A673 (cell line): ENCODE results near the gene FLCN.

Experiments used
- EZH2 ChIP-seq: fragments of 200-600 bp; sonication (generic); IDR thresholded peaks from 2 replicates; pipeline ENCODE4 v1.6.1; 2017; ENCODE audit warnings: borderline replicate concordance, low read depth, mild to moderate bottlenecking, mixed read lengths, antibody characterized with exemption, low read length; ENCODE audit not compliant: poor library complexity, severe bottlenecking
- TF ChIP-seq, protein P1 (sequence below): fragments of 300-800, 200-600 bp; sonication (generic); conservative IDR thresholded peaks from 2 replicates; pipeline ENCODE4 v1.5.1; 2017; ENCODE audit warnings: low read depth, mild to moderate bottlenecking, antibody characterized with exemption, low read length, moderate library complexity, mixed read lengths

DNA sequence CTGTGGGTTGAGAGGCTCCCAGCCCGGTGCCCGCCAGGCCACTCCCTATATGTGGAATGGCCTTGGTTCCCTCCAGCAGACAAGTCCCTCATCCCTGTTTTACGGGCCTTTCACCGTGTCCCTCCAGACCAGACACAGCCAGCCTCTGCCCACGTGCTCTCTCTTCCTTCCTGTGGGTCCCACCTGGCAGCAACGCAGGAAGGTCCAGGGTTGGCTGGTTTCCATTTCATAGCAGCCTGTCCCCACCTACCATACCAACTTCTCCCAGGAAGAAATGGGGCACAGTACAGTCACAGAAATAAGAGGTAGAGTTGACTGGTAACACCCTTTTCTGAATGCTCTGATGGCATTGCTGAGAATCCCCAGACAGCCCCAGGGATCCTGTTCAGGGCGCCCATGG, 65.8 kb downstream of the FLCN start:
- TF ChIP-seq, protein P1, sequence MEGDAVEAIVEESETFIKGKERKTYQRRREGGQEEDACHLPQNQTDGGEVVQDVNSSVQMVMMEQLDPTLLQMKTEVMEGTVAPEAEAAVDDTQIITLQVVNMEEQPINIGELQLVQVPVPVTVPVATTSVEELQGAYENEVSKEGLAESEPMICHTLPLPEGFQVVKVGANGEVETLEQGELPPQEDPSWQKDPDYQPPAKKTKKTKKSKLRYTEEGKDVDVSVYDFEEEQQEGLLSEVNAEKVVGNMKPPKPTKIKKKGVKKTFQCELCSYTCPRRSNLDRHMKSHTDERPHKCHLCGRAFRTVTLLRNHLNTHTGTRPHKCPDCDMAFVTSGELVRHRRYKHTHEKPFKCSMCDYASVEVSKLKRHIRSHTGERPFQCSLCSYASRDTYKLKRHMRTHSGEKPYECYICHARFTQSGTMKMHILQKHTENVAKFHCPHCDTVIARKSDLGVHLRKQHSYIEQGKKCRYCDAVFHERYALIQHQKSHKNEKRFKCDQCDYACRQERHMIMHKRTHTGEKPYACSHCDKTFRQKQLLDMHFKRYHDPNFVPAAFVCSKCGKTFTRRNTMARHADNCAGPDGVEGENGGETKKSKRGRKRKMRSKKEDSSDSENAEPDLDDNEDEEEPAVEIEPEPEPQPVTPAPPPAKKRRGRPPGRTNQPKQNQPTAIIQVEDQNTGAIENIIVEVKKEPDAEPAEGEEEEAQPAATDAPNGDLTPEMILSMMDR: no peak
- no peak for TF ChIP-seq EZH2
